Spleen (tissue), 7 donors: Measurements from ENCODE around the gene ANKZF1.

ENCODE experiments used
- CTCF ChIP-seq, 11 experiments: fragments of 200-600 bp in 7 of 11; fragments of 450-650 bp in 4 of 11; sonication (generic) in 4 of 11; IDR thresholded peaks in 8 of 11; conservative IDR thresholded peaks in 3 of 11; 1 replicate in 7 of 11; 2 replicates in 4 of 11; pipeline versions ENCODE4 v1.4.0 to v1.8.0; 2016 to 2021; ENCODE audit warnings: antibody characterized with exemption in 11 of 11, inconsistent platforms in 4 of 11, mild to moderate bottlenecking in 1 of 11
- POLR2A ChIP-seq, 3 donors: fragments of 450-650 bp; IDR thresholded peaks; one replicate each; pipeline ENCODE4 v1.5.1; 2017; ENCODE audit warnings: antibody characterized with exemption in 3 of 3, mild to moderate bottlenecking in 1 of 3
- POLR2AphosphoS5 ChIP-seq, 3 donors: sonication (generic); formaldehyde crosslinking; IDR thresholded peaks; one replicate each; pipeline ENCODE4 v1.5.1; 2017; ENCODE audit warnings: antibody characterized with exemption in 3 of 3
- donor health status: DM: no; HTN: no; CAD: no; lungs with moderate emphysema.
- donor health status: DM: no; HTN: no; CAD: no.
- donor health status: DM: no; HTN: no; CAD: no.

GRCh38 chr2:219279916-219280516, 50.4 kb downstream of the ANKZF1 start:
- TF ChIP-seq CTCF (IDR thresholded peaks at IDR 0.05 in 8 of 11, conservative IDR thresholded peaks at IDR 0.05 in 3 of 11) (peak in 7 of 11 experiments; percentile 20 to 55 (median 41)), POLR2A (IDR thresholded peaks at IDR 0.05) (peak in 1 of 3 donors; percentile 33), POLR2AphosphoS5 (IDR thresholded peaks at IDR 0.05) (peak in 1 of 3 donors; percentile 60)
